B cell (primary cell): ENCODE data around the gene FNDC11. TPM values are rescaled to one million over a fixed set of nuclear protein-coding genes. Genes with fewer than 3 reads are reported as not detected.

ENCODE experiments used
- ATAC-seq: fragments of 200-7000 bp; cut with Tn5 transposase; one replicate; pipeline ENCODE4 v1.10.0; 2021; ENCODE audit warnings: low read depth, mild to moderate bottlenecking, moderate number of reproducible peaks, moderate library complexity
- CTCF ChIA-PET: fragments of 350-600 bp; sonication (Branson Sonifier 250); formaldehyde crosslinking; loops from one replicate; lab custom pipeline; 2021; ENCODE audit warnings: antibody characterized with exemption, inconsistent platforms; lab: Charles Lee
- POLR2A ChIA-PET: fragments of 350-600 bp; sonication (Branson Sonifier 250); formaldehyde crosslinking; loops from one replicate; lab custom pipeline; 2021; ENCODE audit warnings: antibody characterized with exemption; lab: Charles Lee
- DNase-seq: peaks from one replicate; pipeline ENCODE4 v3.0.0; 2013
- H2AFZ ChIP-seq: 2 replicates; pipeline ENCODE4 v1.6.1; 2012; ENCODE audit warnings: mild to moderate bottlenecking, low read depth, low read length; ENCODE audit not compliant: insufficient read depth, poor library complexity, severe bottlenecking
- H3K27ac ChIP-seq, 2 donors: 1 replicate in 1 of 2; 2 replicates in 1 of 2; pipeline ENCODE4 v1.5.1; 2012 to 2013; ENCODE audit warnings: low read length in 2 of 2, mild to moderate bottlenecking in 2 of 2, moderate library complexity in 1 of 2
- H3K27me3 ChIP-seq, 4 experiments: fragments of 200-600 bp in 1 of 4; sonication (generic) in 1 of 4; replicated peaks in 1 of 4; 1 replicate in 2 of 4; 2 replicates in 2 of 4; pipeline versions ENCODE4 v1.6.1 to v1.7.0; 2013 to 2016; ENCODE audit warnings: low read length in 3 of 4, mild to moderate bottlenecking in 2 of 4, mixed read lengths in 1 of 4, moderate library complexity in 1 of 4; ENCODE audit not compliant: insufficient read depth in 4 of 4, control insufficient read depth in 3 of 4; ENCODE audit errors: control extremely low read depth in 1 of 4
- H3K36me3 ChIP-seq, 2 experiments: replicated peaks in 1 of 2; 1 replicate in 1 of 2; 2 replicates in 1 of 2; pipeline versions ENCODE4 v1.6.1 to v1.7.1; 2013; ENCODE audit warnings: low read length in 1 of 2; ENCODE audit not compliant: insufficient read depth in 2 of 2, control insufficient read depth in 1 of 2; ENCODE audit errors: control extremely low read depth in 1 of 2, extremely low read depth in 1 of 2
- H3K4me1 ChIP-seq, 2 donors: fragments of 200-600 bp in 1 of 2; sonication (generic) in 1 of 2; 1 replicate in 1 of 2; 2 replicates in 1 of 2; pipeline versions ENCODE4 v1.5.1 to v1.6.1; 2013 to 2017; ENCODE audit warnings: low read length in 2 of 2; ENCODE audit not compliant: control insufficient read depth in 2 of 2, insufficient read depth in 2 of 2
- H3K4me2 ChIP-seq: replicated peaks from 2 replicates; pipeline ENCODE3; 2012; ENCODE audit warnings: mild to moderate bottlenecking, low read depth, low read length; ENCODE audit not compliant: poor library complexity, severe bottlenecking
- H3K4me3 ChIP-seq, 5 experiments: fragments of 200-600 bp in 1 of 5; sonication (generic) in 1 of 5; 1 replicate in 3 of 5; 2 replicates in 2 of 5; pipeline versions ENCODE4 v1.5.1 to v1.7.0; 2011 to 2016; ENCODE audit warnings: low read length in 4 of 5, mild to moderate bottlenecking in 4 of 5, low read depth in 2 of 5, control low read depth in 1 of 5, moderate library complexity in 1 of 5; ENCODE audit not compliant: insufficient read depth in 1 of 5; ENCODE audit errors: control extremely low read depth in 1 of 5, extremely low read depth in 1 of 5
- H3K79me2 ChIP-seq: fragments of 200-600 bp; sonication (generic); one replicate; pipeline ENCODE4 v1.6.0; 2016; ENCODE audit warnings: low read length; ENCODE audit not compliant: control insufficient read depth, insufficient read depth
- H3K9ac ChIP-seq: fragments of 200-600 bp; sonication (generic); 2 replicates; pipeline ENCODE4 v1.6.1; 2017; ENCODE audit warnings: mild to moderate bottlenecking, low read length, moderate library complexity
- H3K9me3 ChIP-seq, 3 donors: one replicate each; pipeline versions ENCODE4 v1.6.1 to v1.7.1; 2013; ENCODE audit warnings: low read length in 2 of 3; ENCODE audit not compliant: control insufficient read depth in 2 of 3, insufficient read depth in 1 of 3; ENCODE audit errors: control extremely low read depth in 1 of 3
- H4K20me1 ChIP-seq: 2 replicates; pipeline ENCODE4 v1.6.0; 2012; ENCODE audit warnings: mild to moderate bottlenecking, low read length; ENCODE audit not compliant: insufficient read depth, control insufficient read depth, poor library complexity, severe bottlenecking
- H3K27ac Mint-ChIP-seq: one replicate; pipeline ENCODE4 v1.8.0; 2021; ENCODE audit warnings: mixed read lengths
- H3K27me3 Mint-ChIP-seq: one replicate; pipeline ENCODE4 v1.8.0; 2021; ENCODE audit warnings: mixed read lengths
- H3K4me1 Mint-ChIP-seq: one replicate; pipeline ENCODE4 v1.8.0; 2021; ENCODE audit warnings: mixed read lengths
- H3K4me3 Mint-ChIP-seq: one replicate; pipeline ENCODE4 v1.8.0; 2021; ENCODE audit warnings: mixed read lengths
- H3K9me3 Mint-ChIP-seq: one replicate; pipeline ENCODE4 v1.8.0; 2022; ENCODE audit warnings: mixed read lengths; ENCODE audit not compliant: insufficient read depth
- EZH2 ChIP-seq: IDR thresholded peaks from 2 replicates; pipeline ENCODE4 v1.6.1; 2012; ENCODE audit warnings: borderline replicate concordance, low read depth, mild to moderate bottlenecking, moderate library complexity, low read length; ENCODE audit not compliant: insufficient read depth, poor library complexity, severe bottlenecking
- WGBS: methylation state at CpG from one replicate; pipeline ENCODE4 v1.1.5; 2013; ENCODE audit warnings: missing lambda C conversion rate; ENCODE audit not compliant: insufficient coverage; 5-methylcytosine and 5-hydroxymethylcytosine counted together
- intact Hi-C: fragments of 100-400 bp; cut with micrococcal nuclease; formaldehyde crosslinking; loops from one replicate; pipeline ENCODE4 v1.10.0; 2022
- polyA plus RNA-seq: library from polyadenylated mRNA; depleted of rRNA; stranded (reverse); fragments of >200 nt; gene quantifications from 2 replicates; pipeline ENCODE4 v1.2.3, GENCODE V29; 2012
- total RNA-seq, 2 donors: library from RNA; stranded (reverse); fragments of 120-200 nt in 1 of 2; gene quantifications; 1 replicate in 1 of 2; 2 replicates in 1 of 2; pipeline versions ENCODE4 v1.2.3 to v1.2.4, GENCODE V29; 2013 to 2022
- TF ChIP-seq, protein P1 (sequence below): fragments of 200-600 bp; IDR thresholded peaks from one replicate; pipeline ENCODE4 v1.8.0; 2022; ENCODE audit warnings: antibody characterized with exemption, mild to moderate bottlenecking

Gene FNDC11
- total and polyA plus RNA-seq, 2 donors (not counting 1 experiment from before 2014, with no cell fraction given) = 3.8 to 34.2 TPM

DNA sequence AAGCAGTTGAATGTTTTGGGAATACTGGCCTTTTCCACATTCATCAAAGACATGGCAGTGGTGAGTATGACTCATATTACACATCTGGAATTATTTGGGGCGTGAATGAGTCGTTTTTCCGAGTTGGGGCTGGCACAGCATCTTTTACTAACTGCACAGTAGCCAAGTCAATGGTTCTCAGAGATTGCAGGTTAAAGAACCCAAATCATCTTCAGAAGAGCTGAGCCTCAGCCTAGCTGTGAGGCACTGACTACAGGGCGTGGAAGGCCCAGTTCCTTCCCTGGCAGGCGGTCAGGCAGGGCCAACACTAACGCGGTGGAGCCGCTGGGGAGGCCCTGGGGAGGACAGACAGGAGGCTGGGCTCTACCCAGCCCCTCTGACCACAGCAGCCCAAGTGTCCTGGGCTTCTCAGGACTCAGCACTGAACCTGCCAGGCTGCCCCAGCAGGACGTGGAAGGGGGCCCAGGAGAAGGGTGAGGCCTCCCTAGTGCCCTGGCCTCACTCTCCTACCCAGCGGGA lies 40.1 kb downstream of the FNDC11 start:
- H3K27ac Mint-ChIP-seq = no peak overlapping the region

GRCh38 chr20:63595416-63596127 lies 41.6 kb downstream of the FNDC11 start:
- Histone ChIP-seq H3K79me2 (peaks cover 6% of the 10 kb centered on the region), H4K20me1 (peaks cover 8% of the 10 kb centered on the region), H3K27me3 (no peaks in the 10 kb centered on the region), H2AFZ (no peak overlapping the region), H3K27ac (no peak overlapping the region), H3K9me3 (no peaks in the 10 kb centered on the region), H3K36me3 (peaks cover 0 to 60% of the 10 kb centered on the region in 2 experiments), H3K4me2 (no peak overlapping the region), H3K9ac (no peak overlapping the region), H3K4me1 (no peaks in the 10 kb centered on the region), H3K4me3 (no peak overlapping the region)
- H3K27ac Mint-ChIP-seq = no peak overlapping the region
- H3K4me3 Mint-ChIP-seq = no peak overlapping the region
- ChIA-PET POLR2A (no interaction called here), CTCF (no interaction called here)
- DNase-seq (no peak), ATAC-seq (no peak)
- WGBS = 94% methylated on average over 28 of the region's 30 CpGs
- no peaks in the 10 kb centered on the region for H3K4me1 Mint-ChIP-seq
- TF ChIP-seq, protein P1, sequence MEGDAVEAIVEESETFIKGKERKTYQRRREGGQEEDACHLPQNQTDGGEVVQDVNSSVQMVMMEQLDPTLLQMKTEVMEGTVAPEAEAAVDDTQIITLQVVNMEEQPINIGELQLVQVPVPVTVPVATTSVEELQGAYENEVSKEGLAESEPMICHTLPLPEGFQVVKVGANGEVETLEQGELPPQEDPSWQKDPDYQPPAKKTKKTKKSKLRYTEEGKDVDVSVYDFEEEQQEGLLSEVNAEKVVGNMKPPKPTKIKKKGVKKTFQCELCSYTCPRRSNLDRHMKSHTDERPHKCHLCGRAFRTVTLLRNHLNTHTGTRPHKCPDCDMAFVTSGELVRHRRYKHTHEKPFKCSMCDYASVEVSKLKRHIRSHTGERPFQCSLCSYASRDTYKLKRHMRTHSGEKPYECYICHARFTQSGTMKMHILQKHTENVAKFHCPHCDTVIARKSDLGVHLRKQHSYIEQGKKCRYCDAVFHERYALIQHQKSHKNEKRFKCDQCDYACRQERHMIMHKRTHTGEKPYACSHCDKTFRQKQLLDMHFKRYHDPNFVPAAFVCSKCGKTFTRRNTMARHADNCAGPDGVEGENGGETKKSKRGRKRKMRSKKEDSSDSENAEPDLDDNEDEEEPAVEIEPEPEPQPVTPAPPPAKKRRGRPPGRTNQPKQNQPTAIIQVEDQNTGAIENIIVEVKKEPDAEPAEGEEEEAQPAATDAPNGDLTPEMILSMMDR = no peak
- no peak for TF ChIP-seq EZH2
- H3K9me3 Mint-ChIP-seq = no peaks in the 10 kb centered on the region
- intact Hi-C loops = no loop called here
- no peaks in the 10 kb centered on the region for H3K27me3 Mint-ChIP-seq

More for the DNA sequence above, 40.1 kb downstream of the FNDC11 start:
- Histone ChIP-seq H3K9me3 (no peaks in the 10 kb centered on the region), H3K27me3 (no peaks in the 10 kb centered on the region), H4K20me1 (peaks cover 4% of the 10 kb centered on the region), H3K4me2 (no peak overlapping the region), H3K9ac (no peak overlapping the region), H3K36me3 (peaks cover 0 to 64% of the 10 kb centered on the region in 2 experiments), H3K79me2 (peaks cover 6% of the 10 kb centered on the region), H3K27ac (no peak overlapping the region), H3K4me1 (no peaks in the 10 kb centered on the region), H2AFZ (no peak overlapping the region), H3K4me3 (no peak overlapping the region)
- Mint-ChIP-seq H3K9me3 (no peaks in the 10 kb centered on the region), H3K4me3 (no peak overlapping the region), H3K4me1 (no peaks in the 10 kb centered on the region), H3K27me3 (no peaks in the 10 kb centered on the region)
- ChIA-PET POLR2A (no interaction called here), CTCF (no interaction called here)
- WGBS = 96% methylated on average over 8 of the region's 10 CpGs
- intact Hi-C loops = no loop called here
- no peak for DNase-seq
- ATAC-seq = no peak
- no peak for TF ChIP-seq EZH2
- TF ChIP-seq, protein P1 = no peak
